ENCODE results near the gene KCNK7.

Gene KCNK7

GRCh38 chr11:65557280-65558001, 38.2 kb downstream of the KCNK7 start:
- no peak for DNase-seq (ENCODE audit: low spot score)

GRCh38 chr11:65556470-65557279, 38.9 kb downstream of the KCNK7 start:
- DNase-seq (ENCODE audit: low spot score) = no peak

DNA sequence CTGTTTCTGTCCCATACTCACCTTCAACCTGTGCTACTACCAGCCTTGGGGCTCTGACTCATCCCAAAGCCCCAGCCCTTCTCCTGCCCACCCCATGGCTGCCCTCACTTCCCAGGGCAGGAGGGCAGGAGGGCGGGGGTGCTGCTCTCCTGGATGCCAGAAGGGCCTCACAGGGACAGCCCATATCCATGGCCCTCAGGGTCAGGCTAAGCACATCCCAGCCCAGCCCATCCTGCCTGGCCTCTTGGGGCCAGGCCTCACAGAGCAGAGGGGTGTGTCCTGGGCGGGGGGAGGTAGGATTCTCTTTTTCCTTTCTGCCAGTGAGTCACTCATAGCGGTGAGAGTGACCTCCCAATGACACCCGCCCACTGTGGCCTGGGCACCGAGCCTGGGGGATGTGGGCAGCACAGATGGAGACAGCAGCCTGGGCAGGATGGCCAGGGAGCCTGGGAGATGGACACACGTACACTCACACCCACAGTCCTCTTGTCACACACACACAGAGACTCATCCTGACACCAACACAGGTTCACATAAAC, 39.8 kb downstream of the KCNK7 start:
- DNase-seq (ENCODE audit: low spot score) = peak; percentile 77

- DNase-seq (ENCODE audit: low spot score) = no peak
Observed at GRCh38 chr11:65554842-65555430, 40.7 kb downstream of the KCNK7 start.

- DNase-seq (ENCODE audit: low spot score) = no peak
Observed at GRCh38 chr11:65554057-65554818, 41.4 kb downstream of the KCNK7 start.

- no peak for DNase-seq (ENCODE audit: low spot score)
Observed at GRCh38 chr11:65553301-65554001, 42.1 kb downstream of the KCNK7 start.

DNA sequence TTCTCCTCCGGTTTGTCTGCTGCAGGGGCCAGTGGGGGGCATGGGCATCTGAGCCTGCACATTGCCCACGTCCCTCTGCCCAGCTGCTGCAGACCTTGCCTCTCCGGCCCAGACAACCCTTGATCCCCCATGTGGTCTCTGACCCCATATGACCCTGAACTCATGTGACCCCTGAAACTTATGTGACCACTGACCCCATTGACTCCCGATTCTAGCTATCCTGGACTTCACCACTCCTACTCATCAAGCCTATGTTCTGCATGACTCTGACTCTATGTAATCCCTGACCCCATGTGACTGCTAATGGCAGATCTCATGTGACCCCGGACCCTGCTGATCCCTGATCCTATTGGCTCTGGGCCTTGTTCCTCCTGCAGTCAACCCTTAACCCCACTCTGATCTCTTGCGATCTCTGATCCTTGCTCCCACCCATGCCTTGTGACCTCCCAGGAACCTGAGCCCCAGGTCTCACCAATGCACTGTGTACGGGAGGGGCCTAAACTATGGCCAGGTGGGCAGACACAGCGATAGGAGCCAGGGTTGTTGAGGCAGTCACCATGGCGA, 43.1 kb downstream of the KCNK7 start:
- DNase-seq (ENCODE audit: low spot score) = no peak

- no peak for DNase-seq (ENCODE audit: low spot score)
Observed at GRCh38 chr11:65551572-65552387, 43.8 kb downstream of the KCNK7 start.

DNA sequence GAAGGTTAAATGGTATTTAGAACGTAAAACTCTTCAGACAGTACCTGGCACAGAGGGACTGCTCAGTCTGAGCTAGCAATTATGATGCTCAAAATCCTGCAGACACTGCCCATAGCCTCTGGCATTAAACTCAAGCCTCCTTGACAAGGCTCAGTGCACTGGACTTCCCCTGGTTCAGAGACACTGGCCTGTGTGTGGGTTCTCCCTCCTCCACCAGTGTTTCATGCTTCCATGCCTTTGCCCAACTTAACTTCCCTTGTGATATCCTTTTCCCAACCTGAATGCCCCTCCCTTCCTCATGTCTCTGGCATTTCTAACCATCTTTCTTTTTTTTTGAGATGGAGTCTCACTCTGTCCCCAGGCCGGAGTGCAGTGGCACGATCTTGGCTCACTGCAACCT, 46.5 kb downstream of the KCNK7 start:
- no peak for DNase-seq (ENCODE audit: low spot score)

DNA sequence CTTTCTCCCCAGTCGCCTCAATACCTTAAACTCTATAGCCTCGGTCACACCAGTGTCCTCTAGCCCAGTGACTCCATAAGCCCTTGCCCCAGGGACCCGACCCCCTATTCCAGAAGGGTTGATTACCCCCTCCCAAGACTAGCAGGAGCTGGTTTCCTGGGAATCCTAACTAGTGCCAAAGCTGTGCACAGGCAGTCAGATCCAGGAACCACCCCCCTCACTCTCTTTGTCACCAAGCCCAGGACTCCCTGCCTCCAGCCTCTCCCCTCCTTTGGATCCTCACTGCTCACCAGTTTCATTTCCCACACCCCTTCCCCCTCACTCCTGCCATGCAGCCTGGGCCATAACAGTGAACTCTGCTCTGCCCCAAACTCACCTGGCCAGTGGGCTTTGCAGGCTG, 47.2 kb downstream of the KCNK7 start:
- DNase-seq (ENCODE audit: low spot score) = no peak

- no peak for DNase-seq (ENCODE audit: low spot score)
Observed at GRCh38 chr11:65547446-65548125, 48.0 kb downstream of the KCNK7 start.

DNA sequence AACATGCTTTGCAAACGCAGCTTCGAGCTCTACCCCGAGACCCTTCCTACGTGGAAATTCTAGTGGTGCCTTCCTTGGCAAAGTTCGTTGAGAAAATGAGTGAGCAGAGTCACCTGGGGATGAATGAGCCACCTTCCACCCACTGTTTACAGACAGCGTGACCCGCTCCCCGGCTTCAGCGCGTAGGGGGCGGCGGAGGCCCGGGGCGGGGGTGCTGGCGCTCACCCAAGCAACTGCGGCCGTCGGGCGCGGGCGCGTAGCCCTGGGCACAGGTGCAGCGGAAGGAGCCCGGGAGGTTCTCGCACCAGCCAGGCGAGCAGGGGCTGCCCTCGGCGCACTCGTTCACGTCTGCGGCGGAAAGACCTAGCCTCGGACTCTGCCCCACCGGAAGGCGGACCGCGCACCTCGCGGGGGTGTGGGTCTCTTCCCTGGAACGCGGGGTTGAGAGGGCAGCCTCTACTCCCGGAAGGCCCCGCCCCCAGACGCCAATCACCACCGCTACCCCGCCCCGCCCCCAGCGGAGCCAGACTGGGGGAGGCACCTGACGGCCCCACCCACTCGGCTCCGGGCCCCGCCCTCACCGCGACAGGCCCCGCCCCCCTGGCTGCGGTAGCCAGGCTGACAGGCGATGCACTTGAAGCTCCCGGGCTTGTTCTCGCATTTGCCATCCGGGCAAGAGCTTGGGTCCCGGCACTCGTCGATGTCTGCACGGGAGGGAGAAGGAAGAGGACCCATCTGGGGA, 49.2 kb downstream of the KCNK7 start:
- peak; percentile 78 for DNase-seq (ENCODE audit: low spot score)

GRCh38 chr11:65545853-65546216, 49.8 kb downstream of the KCNK7 start:
- DNase-seq (ENCODE audit: low spot score) = no peak

All from COLO829 (cell line).